Measurements from ENCODE around the gene TJP3.
"Not testable (repeated sequence)": the region's sequence is repeated elsewhere in the genome, so short reads cannot be mapped to it uniquely, and the experiment has no call there.

GRCh38 chr19:3666545-3666856 lies 41.7 kb upstream of the TJP3 start:
- not testable (repeated sequence) for TF ChIP-seq POLR2AphosphoS5 (IDR thresholded peaks at IDR 0.05); CTCF (IDR thresholded peaks at IDR 0.05); POLR2A (IDR thresholded peaks at IDR 0.05; ENCODE audit: low read depth)

Data from esophagus muscularis mucosa (tissue), 3 donors.